Measurements from ENCODE around the gene NPC2.

Gene NPC2

GRCh38 chr14:74501135-74501614, 8.1 kb upstream of the NPC2 start:
- no peak overlapping the region for H3K27ac ChIP-seq
- no peaks in the 10 kb centered on the region for H3K27me3 ChIP-seq
- no peaks in the 10 kb centered on the region for H3K4me1 ChIP-seq (ENCODE audit: control insufficient read depth in 1 of 2, insufficient read depth in 1 of 2, low read depth in 1 of 2, low read length in 1 of 2)
- H3K36me3 ChIP-seq = peaks cover 7% of the 10 kb centered on the region
- H3K9me3 ChIP-seq = no peaks in the 10 kb centered on the region
- H3K4me3 ChIP-seq (ENCODE audit: low read depth in 1 of 2, low read length in 1 of 2) = no peak overlapping the region
- TF ChIP-seq, protein P1, sequence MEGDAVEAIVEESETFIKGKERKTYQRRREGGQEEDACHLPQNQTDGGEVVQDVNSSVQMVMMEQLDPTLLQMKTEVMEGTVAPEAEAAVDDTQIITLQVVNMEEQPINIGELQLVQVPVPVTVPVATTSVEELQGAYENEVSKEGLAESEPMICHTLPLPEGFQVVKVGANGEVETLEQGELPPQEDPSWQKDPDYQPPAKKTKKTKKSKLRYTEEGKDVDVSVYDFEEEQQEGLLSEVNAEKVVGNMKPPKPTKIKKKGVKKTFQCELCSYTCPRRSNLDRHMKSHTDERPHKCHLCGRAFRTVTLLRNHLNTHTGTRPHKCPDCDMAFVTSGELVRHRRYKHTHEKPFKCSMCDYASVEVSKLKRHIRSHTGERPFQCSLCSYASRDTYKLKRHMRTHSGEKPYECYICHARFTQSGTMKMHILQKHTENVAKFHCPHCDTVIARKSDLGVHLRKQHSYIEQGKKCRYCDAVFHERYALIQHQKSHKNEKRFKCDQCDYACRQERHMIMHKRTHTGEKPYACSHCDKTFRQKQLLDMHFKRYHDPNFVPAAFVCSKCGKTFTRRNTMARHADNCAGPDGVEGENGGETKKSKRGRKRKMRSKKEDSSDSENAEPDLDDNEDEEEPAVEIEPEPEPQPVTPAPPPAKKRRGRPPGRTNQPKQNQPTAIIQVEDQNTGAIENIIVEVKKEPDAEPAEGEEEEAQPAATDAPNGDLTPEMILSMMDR (IDR thresholded peaks at IDR 0.05) = no peak

- TF ChIP-seq, protein P1 (IDR thresholded peaks at IDR 0.05) = no peak
- H3K36me3 ChIP-seq = peaks cover 7% of the 10 kb centered on the region
- no peaks in the 10 kb centered on the region for H3K27me3 ChIP-seq
- H3K4me3 ChIP-seq (ENCODE audit: low read depth in 1 of 2, low read length in 1 of 2) = no peak overlapping the region
- H3K9me3 ChIP-seq = no peaks in the 10 kb centered on the region
- no peaks in the 10 kb centered on the region for H3K4me1 ChIP-seq (ENCODE audit: control insufficient read depth in 1 of 2, insufficient read depth in 1 of 2, low read depth in 1 of 2, low read length in 1 of 2)
- no peak overlapping the region for H3K27ac ChIP-seq
Measured at GRCh38 chr14:74500417-74501134, 7.5 kb upstream of the NPC2 start.

GRCh38 chr14:74495356-74495755, 2.3 kb upstream of the NPC2 start:
- no peak overlapping the region for H3K27ac ChIP-seq
- H3K9me3 ChIP-seq = no peaks in the 10 kb centered on the region
- H3K4me3 ChIP-seq (ENCODE audit: low read depth in 1 of 2, low read length in 1 of 2) = no peak overlapping the region
- peaks cover 3% of the 10 kb centered on the region for H3K36me3 ChIP-seq
- peaks cover 11% of the 10 kb centered on the region for H3K27me3 ChIP-seq
- H3K4me1 ChIP-seq (ENCODE audit: control insufficient read depth in 1 of 2, insufficient read depth in 1 of 2, low read depth in 1 of 2, low read length in 1 of 2) = peaks cover 17 to 20% of the 10 kb centered on the region in 2 experiments
- TF ChIP-seq, protein P1 (IDR thresholded peaks at IDR 0.05) = no peak

DNA sequence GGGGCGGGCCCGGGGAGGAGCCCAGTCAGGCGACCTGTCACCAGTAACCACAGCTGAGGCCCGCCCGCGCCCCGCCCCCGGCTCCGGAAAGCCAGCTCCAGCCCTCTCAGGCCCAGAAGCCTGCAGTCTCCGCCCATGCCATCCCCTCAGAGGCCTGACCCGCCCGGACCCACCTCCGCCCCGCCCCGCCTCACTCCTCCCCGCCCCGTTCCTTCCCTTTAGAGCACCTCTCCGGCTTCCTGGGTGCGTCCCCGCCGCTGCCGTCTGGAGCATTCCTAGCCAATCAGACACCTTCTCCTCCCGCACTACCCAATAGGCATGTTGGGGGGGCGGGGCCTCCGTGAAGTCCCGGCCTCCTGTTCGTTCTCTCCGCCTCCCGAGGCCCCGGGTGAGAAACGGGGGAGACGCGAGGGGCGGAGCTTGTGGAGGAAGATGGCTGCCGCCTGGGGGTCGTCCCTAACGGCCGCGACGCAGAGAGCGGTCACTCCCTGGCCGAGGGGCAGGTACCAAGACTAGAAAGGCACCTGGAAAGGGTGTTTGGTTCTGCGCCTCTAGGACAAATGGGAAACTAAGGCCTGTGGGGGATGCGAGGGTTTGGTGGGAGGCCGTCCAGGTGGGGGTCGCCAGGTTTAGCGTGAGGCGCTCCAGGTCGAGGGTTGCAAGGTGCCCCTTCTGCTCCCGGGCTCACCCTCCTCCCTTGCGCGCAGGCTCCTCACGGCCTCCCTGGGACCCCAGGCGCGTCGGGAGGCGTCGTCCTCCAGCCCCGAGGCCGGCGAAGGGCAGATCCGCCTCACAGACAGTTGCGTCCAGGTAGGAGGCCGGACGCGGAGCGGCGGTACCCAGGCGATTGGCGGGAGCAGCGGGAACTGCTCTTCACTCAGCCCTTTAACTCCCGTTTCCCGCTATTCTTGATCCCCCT, 497 bp upstream of the NPC2 start, which contains the start of gene ISCA2:
ISCA2 (plus strand) TSS at position 423 of the 919 bp plus-strand sequence; CDS start at position 433, 10 bp downstream.
- H3K4me1 ChIP-seq (ENCODE audit: control insufficient read depth in 1 of 2, insufficient read depth in 1 of 2, low read depth in 1 of 2, low read length in 1 of 2) = peaks cover 17 to 20% of the 10 kb centered on the region in 2 experiments
- peak within 1 kb of the TSS; percentile 96 to 98 for H3K4me3 ChIP-seq (ENCODE audit: low read depth in 1 of 2, low read length in 1 of 2)
- TF ChIP-seq, protein P1 (IDR thresholded peaks at IDR 0.05) = peak; percentile 52
- no peaks in the 10 kb centered on the region for H3K9me3 ChIP-seq
- peaks cover 11% of the 10 kb centered on the region for H3K27me3 ChIP-seq
- H3K27ac ChIP-seq = peak within 1 kb of the TSS; percentile 93
- no peaks in the 10 kb centered on the region for H3K36me3 ChIP-seq

- Histone ChIP-seq H3K9me3 (no peaks in the 10 kb centered on the region), H3K36me3 (no peaks in the 10 kb centered on the region), H3K4me3 (ENCODE audit: low read depth in 1 of 2, low read length in 1 of 2) (peak overlapping the region; percentile 88 to 98), H3K27me3 (peaks cover 11% of the 10 kb centered on the region), H3K27ac (peak overlapping the region; percentile 93), H3K4me1 (ENCODE audit: control insufficient read depth in 1 of 2, insufficient read depth in 1 of 2, low read depth in 1 of 2, low read length in 1 of 2) (peaks cover 17 to 20% of the 10 kb centered on the region in 2 experiments)
- TF ChIP-seq, protein P1 (IDR thresholded peaks at IDR 0.05) = no peak
Measured at GRCh38 chr14:74491956-74492775, 939 bp downstream of the NPC2 start.
